Astrocyte (in vitro differentiated cells and primary cell): ENCODE measurements around the gene BBX. TPM values are rescaled to one million over a fixed set of nuclear protein-coding genes. Genes with fewer than 3 reads are reported as not detected.

Experiments
- DNase-seq: peaks from one replicate; pipeline ENCODE4 v3.0.0-alpha.2; 2010; ENCODE audit warnings: low read depth
- FAIRE-seq: peaks from 2 replicates; lab custom pipeline; 2011; peaks lifted over from hg19 to GRCh38; lab: Jason Lieb, UNC
- H2AFZ ChIP-seq: 2 replicates; pipeline ENCODE4 v1.6.0; 2012; ENCODE audit warnings: low read depth, low read length, inconsistent platforms
- H3K27ac ChIP-seq: 2 replicates; pipeline ENCODE4 v1.5.1; 2011; ENCODE audit warnings: low read depth, low read length, inconsistent platforms
- H3K27me3 ChIP-seq: 2 replicates; pipeline ENCODE4 v1.6.0; 2011; ENCODE audit warnings: low read length, inconsistent platforms; ENCODE audit not compliant: insufficient read depth
- H3K36me3 ChIP-seq: 2 replicates; pipeline ENCODE4 v1.5.1; 2011; ENCODE audit warnings: low read length, inconsistent platforms; ENCODE audit not compliant: insufficient read depth
- H3K4me1 ChIP-seq: 2 replicates; pipeline ENCODE4 v1.5.1; 2011; ENCODE audit warnings: low read length, inconsistent platforms; ENCODE audit not compliant: insufficient read depth
- H3K4me2 ChIP-seq: 2 replicates; pipeline ENCODE4 v1.6.0; 2012; ENCODE audit warnings: low read length, inconsistent platforms
- H3K4me3 ChIP-seq: 2 replicates; pipeline ENCODE4 v1.5.1; 2011; ENCODE audit warnings: low read depth, mild to moderate bottlenecking, low read length, inconsistent platforms; ENCODE audit not compliant: insufficient read depth
- H3K79me2 ChIP-seq: 2 replicates; pipeline ENCODE4 v1.6.0; 2012; ENCODE audit warnings: mild to moderate bottlenecking, low read length, inconsistent platforms; ENCODE audit not compliant: insufficient read depth
- H3K9ac ChIP-seq: 2 replicates; pipeline ENCODE4 v1.6.0; 2012; ENCODE audit warnings: mild to moderate bottlenecking, low read length, inconsistent platforms
- H3K9me3 ChIP-seq: 2 replicates; pipeline ENCODE4 v1.5.1; 2012; ENCODE audit warnings: low read depth, mild to moderate bottlenecking, low read length, inconsistent platforms; ENCODE audit not compliant: insufficient read depth
- H4K20me1 ChIP-seq: 2 replicates; pipeline ENCODE4 v1.6.0; 2012; ENCODE audit warnings: low read length, inconsistent platforms; ENCODE audit not compliant: insufficient read depth
- H3K27ac Mint-ChIP-seq: one replicate; pipeline ENCODE4 v1.8.0; 2021; ENCODE audit warnings: mild to moderate bottlenecking, mixed read lengths; ENCODE audit not compliant: unreplicated experiment
- H3K27me3 Mint-ChIP-seq: one replicate; pipeline ENCODE4 v1.8.0; 2021; ENCODE audit warnings: low read depth, mixed read lengths; ENCODE audit not compliant: unreplicated experiment
- H3K36me3 Mint-ChIP-seq: one replicate; pipeline ENCODE4 v1.8.0; 2021; ENCODE audit warnings: low read depth, mixed read lengths; ENCODE audit not compliant: unreplicated experiment
- H3K4me1 Mint-ChIP-seq: one replicate; pipeline ENCODE4 v1.8.0; 2021; ENCODE audit warnings: low read depth, mixed read lengths; ENCODE audit not compliant: unreplicated experiment
- H3K4me3 Mint-ChIP-seq: one replicate; pipeline ENCODE4 v1.8.0; 2021; ENCODE audit warnings: mild to moderate bottlenecking, moderate library complexity, mixed read lengths; ENCODE audit not compliant: unreplicated experiment
- H3K9me3 Mint-ChIP-seq: one replicate; pipeline ENCODE4 v1.8.0; 2021; ENCODE audit warnings: mild to moderate bottlenecking, mixed read lengths; ENCODE audit not compliant: unreplicated experiment
- EZH2 ChIP-seq: IDR thresholded peaks from 2 replicates; pipeline ENCODE4 v1.6.1; 2012; ENCODE audit warnings: mild to moderate bottlenecking, low read length, inconsistent platforms; ENCODE audit not compliant: insufficient read depth
- total RNA-seq: library from RNA; stranded (reverse); gene quantifications from 2 replicates; pipeline ENCODE4 v1.2.1, GENCODE V29; 2021
- TF ChIP-seq, protein P1 (sequence below): IDR thresholded peaks from 2 replicates; pipeline ENCODE4 v1.5.1; 2011; ENCODE audit warnings: low read depth, mild to moderate bottlenecking, inconsistent platforms, low read length, moderate library complexity; ENCODE audit not compliant: insufficient read depth

BBX gene
- total RNA-seq, 1 donor from 2014 or later: 91.6 TPM

- Histone ChIP-seq H4K20me1 (peaks cover 12% of the 10 kb centered on the region), H3K27ac (no peak overlapping the region), H3K4me1 (no peaks in the 10 kb centered on the region), H3K4me2 (no peak overlapping the region), H3K9me3 (no peaks in the 10 kb centered on the region), H2AFZ (no peak overlapping the region), H3K27me3 (no peaks in the 10 kb centered on the region), H3K79me2 (no peaks in the 10 kb centered on the region), H3K36me3 (no peaks in the 10 kb centered on the region), H3K9ac (no peak overlapping the region), H3K4me3 (no peak overlapping the region)
- Mint-ChIP-seq H3K27me3 (no peaks in the 10 kb centered on the region), H3K4me1 (peaks cover 24% of the 10 kb centered on the region), H3K9me3 (no peaks in the 10 kb centered on the region), H3K36me3 (peaks cover 3% of the 10 kb centered on the region), H3K27ac (no peak overlapping the region), H3K4me3 (no peak overlapping the region)
- FAIRE-seq (peak; percentile 39), DNase-seq (peak; percentile 17)
- no peak for TF ChIP-seq EZH2
- TF ChIP-seq, protein P1, sequence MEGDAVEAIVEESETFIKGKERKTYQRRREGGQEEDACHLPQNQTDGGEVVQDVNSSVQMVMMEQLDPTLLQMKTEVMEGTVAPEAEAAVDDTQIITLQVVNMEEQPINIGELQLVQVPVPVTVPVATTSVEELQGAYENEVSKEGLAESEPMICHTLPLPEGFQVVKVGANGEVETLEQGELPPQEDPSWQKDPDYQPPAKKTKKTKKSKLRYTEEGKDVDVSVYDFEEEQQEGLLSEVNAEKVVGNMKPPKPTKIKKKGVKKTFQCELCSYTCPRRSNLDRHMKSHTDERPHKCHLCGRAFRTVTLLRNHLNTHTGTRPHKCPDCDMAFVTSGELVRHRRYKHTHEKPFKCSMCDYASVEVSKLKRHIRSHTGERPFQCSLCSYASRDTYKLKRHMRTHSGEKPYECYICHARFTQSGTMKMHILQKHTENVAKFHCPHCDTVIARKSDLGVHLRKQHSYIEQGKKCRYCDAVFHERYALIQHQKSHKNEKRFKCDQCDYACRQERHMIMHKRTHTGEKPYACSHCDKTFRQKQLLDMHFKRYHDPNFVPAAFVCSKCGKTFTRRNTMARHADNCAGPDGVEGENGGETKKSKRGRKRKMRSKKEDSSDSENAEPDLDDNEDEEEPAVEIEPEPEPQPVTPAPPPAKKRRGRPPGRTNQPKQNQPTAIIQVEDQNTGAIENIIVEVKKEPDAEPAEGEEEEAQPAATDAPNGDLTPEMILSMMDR: peak; percentile 44
Observed at GRCh38 chr3:107574650-107575049, 51.9 kb downstream of the BBX start.

DNA sequence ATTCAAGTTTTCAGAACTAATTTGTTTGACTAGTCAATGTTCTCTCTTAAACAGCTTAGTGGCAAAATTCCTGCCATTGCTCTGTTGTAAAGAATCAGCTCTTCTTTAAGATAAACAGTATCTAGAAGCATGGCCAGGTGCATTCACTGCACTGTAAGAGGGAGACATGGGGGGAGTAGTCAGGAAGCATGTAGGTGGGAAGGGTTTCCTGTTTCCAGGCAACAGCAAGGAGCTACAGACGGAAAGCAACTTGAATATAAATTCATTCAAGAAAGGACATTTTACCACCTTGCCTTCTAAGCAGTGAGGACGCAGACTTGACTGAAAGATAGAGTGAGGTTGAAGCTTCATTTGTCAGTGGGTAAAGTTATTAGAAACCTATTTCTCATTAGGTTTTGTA, 55.3 kb downstream of the BBX start:
- H3K4me3 ChIP-seq: no peak overlapping the region
- no peaks in the 10 kb centered on the region for H3K9me3 Mint-ChIP-seq
- no peak overlapping the region for H3K4me3 Mint-ChIP-seq
- no peaks in the 10 kb centered on the region for H3K27me3 Mint-ChIP-seq
- no peak overlapping the region for H2AFZ ChIP-seq
- no peak overlapping the region for H3K27ac ChIP-seq
- H3K4me1 ChIP-seq: no peaks in the 10 kb centered on the region
- H3K4me1 Mint-ChIP-seq: peaks cover 13% of the 10 kb centered on the region
- no peak for FAIRE-seq
- H3K36me3 ChIP-seq: no peaks in the 10 kb centered on the region
- no peak for DNase-seq
- H3K36me3 Mint-ChIP-seq: peaks cover 1% of the 10 kb centered on the region
- no peak overlapping the region for H3K9ac ChIP-seq
- H3K9me3 ChIP-seq: no peaks in the 10 kb centered on the region
- no peak overlapping the region for H3K4me2 ChIP-seq
- peaks cover 4% of the 10 kb centered on the region for H4K20me1 ChIP-seq
- no peaks in the 10 kb centered on the region for H3K79me2 ChIP-seq
- no peak overlapping the region for H3K27ac Mint-ChIP-seq
- no peaks in the 10 kb centered on the region for H3K27me3 ChIP-seq
- TF ChIP-seq, protein P1: no peak
- no peak for TF ChIP-seq EZH2

DNA sequence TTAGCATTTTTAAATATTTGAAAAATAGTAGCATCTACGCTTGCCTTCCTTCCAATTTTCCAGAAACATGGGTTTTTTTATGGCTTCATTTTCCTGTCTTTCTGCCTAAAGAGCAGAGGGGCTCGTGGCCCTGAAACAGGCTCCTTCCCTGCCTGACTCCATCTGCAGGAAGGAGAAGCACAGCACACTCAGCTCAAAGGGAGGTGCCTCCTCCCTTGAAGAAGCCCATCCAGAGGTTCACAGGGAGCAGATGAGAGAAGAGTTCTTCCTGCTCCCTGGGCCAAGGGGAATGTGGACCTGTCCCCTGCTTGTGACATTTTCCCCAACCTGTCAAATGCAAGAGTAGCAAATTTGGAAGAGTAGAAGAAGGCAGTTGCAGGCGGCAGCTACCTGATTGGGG, 55.8 kb downstream of the BBX start:
- no peaks in the 10 kb centered on the region for H3K9me3 Mint-ChIP-seq
- H3K4me1 Mint-ChIP-seq: peaks cover 13% of the 10 kb centered on the region

More for the DNA sequence above, 55.8 kb downstream of the BBX start:
- Histone ChIP-seq H4K20me1 (peaks cover 4% of the 10 kb centered on the region), H3K27ac (no peak overlapping the region), H3K36me3 (no peaks in the 10 kb centered on the region), H3K9ac (no peak overlapping the region), H3K4me3 (no peak overlapping the region), H3K27me3 (no peaks in the 10 kb centered on the region), H3K4me1 (no peaks in the 10 kb centered on the region), H2AFZ (no peak overlapping the region), H3K9me3 (no peaks in the 10 kb centered on the region), H3K4me2 (no peak overlapping the region), H3K79me2 (no peaks in the 10 kb centered on the region)
- FAIRE-seq: no peak
- DNase-seq: no peak
- Mint-ChIP-seq H3K36me3 (peaks cover 1% of the 10 kb centered on the region), H3K4me3 (no peak overlapping the region), H3K27me3 (no peaks in the 10 kb centered on the region), H3K27ac (no peak overlapping the region)
- no peak for TF ChIP-seq EZH2
- TF ChIP-seq, protein P1: no peak
